Smooth muscle cell (in vitro differentiated cells): Measurements from ENCODE around the gene TFCP2L1. TPM values are rescaled to one million over a fixed set of nuclear protein-coding genes. Genes with fewer than 3 reads are reported as not detected.

Experiments
- DNase-seq: peaks from one replicate; lab custom pipeline; 2025; ENCODE audit not compliant: unreplicated experiment; lab: John Stamatoyannopoulos, UW
- H2AFZ ChIP-seq: fragments of 200-600 bp; sonication (generic); 2 replicates; pipeline ENCODE4 v1.6.0; 2016; ENCODE audit warnings: antibody characterized with exemption, low read depth, mild to moderate bottlenecking
- H3F3A ChIP-seq: fragments of 200-600 bp; sonication (generic); 2 replicates; pipeline ENCODE4 v1.6.0; 2017; ENCODE audit warnings: antibody characterized with exemption, low read depth
- H3K27ac ChIP-seq: fragments of 200-600 bp; sonication (generic); 2 replicates; pipeline ENCODE4 v1.5.1; 2016; ENCODE audit warnings: low read depth, mild to moderate bottlenecking
- H3K27me3 ChIP-seq: fragments of 200-600 bp; sonication (generic); 2 replicates; pipeline ENCODE4 v1.6.1; 2016; ENCODE audit warnings: low read depth, mild to moderate bottlenecking
- H3K36me3 ChIP-seq: fragments of 200-600 bp; sonication (generic); 2 replicates; pipeline ENCODE4 v1.5.1; 2016; ENCODE audit warnings: low read depth
- H3K4me1 ChIP-seq: fragments of 200-600 bp; sonication (generic); 2 replicates; pipeline ENCODE4 v1.5.1; 2016; ENCODE audit warnings: low read depth
- H3K4me2 ChIP-seq: fragments of 200-600 bp; sonication (generic); 2 replicates; pipeline ENCODE4 v1.6.0; 2016; ENCODE audit warnings: mild to moderate bottlenecking
- H3K4me3 ChIP-seq: fragments of 200-600 bp; sonication (generic); 2 replicates; pipeline ENCODE4 v1.5.1; 2016; ENCODE audit warnings: mild to moderate bottlenecking
- H3K79me2 ChIP-seq: fragments of 200-600 bp; sonication (generic); 2 replicates; pipeline ENCODE4 v1.6.0; 2016; ENCODE audit warnings: low read depth, mild to moderate bottlenecking
- H3K9ac ChIP-seq: fragments of 200-600 bp; sonication (generic); 2 replicates; pipeline ENCODE4 v1.6.0; 2016; ENCODE audit warnings: low read depth
- H3K9me3 ChIP-seq: fragments of 200-600 bp; sonication (generic); replicated peaks from 2 replicates; pipeline ENCODE4 v1.5.1; 2016; ENCODE audit warnings: low read depth
- H4K20me1 ChIP-seq: fragments of 200-600 bp; sonication (generic); 2 replicates; pipeline ENCODE4 v1.6.0; 2016; ENCODE audit warnings: low read depth
- CTCF ChIP-seq: fragments of 200-600 bp; sonication (generic); IDR thresholded peaks from 2 replicates; pipeline ENCODE4 v1.5.1; 2017; ENCODE audit warnings: borderline replicate concordance, mild to moderate bottlenecking, antibody characterized with exemption; ENCODE audit not compliant: insufficient read depth, poor library complexity, severe bottlenecking
- WGBS: methylation state at CpG from one replicate; pipeline ENCODE4 v1.1.7; 2016; ENCODE audit warnings: low lambda C conversion rate; 5-methylcytosine and 5-hydroxymethylcytosine counted together
- polyA plus RNA-seq: library from polyadenylated mRNA; unstranded; fragments of >200 nt; fragmentation: Nextera tagmentation; extraction: Ambion mirVana; gene quantifications from 2 replicates; pipeline ENCODE4 v1.2.1, GENCODE V29; 2016
- total RNA-seq: library from RNA; depleted of rRNA; stranded (reverse); fragments of >200 nt; gene quantifications from 2 replicates; pipeline ENCODE4 v1.2.3, GENCODE V29; 2014

The TFCP2L1 gene
- total and polyA plus RNA-seq, 2 experiments from 2014 or later: 0.13 TPM; not detected in 1

GRCh38 chr2:121309801-121310200 lies 24.8 kb upstream of the TFCP2L1 start:
- Histone ChIP-seq H4K20me1 (no peaks in the 10 kb centered on the region), H3K27me3 (peaks cover 55% of the 10 kb centered on the region), H3K4me3 (no peak overlapping the region), H2AFZ (no peak overlapping the region), H3K9me3 (no peaks in the 10 kb centered on the region), H3K27ac (no peak overlapping the region), H3K9ac (no peak overlapping the region), H3F3A (no peaks in the 10 kb centered on the region), H3K4me1 (no peaks in the 10 kb centered on the region), H3K4me2 (no peak overlapping the region), H3K36me3 (no peaks in the 10 kb centered on the region), H3K79me2 (no peaks in the 10 kb centered on the region)
- WGBS: 38% methylated on average over 3 of the region's 3 CpGs
- TF ChIP-seq CTCF: no peak
- no peak for DNase-seq

DNA sequence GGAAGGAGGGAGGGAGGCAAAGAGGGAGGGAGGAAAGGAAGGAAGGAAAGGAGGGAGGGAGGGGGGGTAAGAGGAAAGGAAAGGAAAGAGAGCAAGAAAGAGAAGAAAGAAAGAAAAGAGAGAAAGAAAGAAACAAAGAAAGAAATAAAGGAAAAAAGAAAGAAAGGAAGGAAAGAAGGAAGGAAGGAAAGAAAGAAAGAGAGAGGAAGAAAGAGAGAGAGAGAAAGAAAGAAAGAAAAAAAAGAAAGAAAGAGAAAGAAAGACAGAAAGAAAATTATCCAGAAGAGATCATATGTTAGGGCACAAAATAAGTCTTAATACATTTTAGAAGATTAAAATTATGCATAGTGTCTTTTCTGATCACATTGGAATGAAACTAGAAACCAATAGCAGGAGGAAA lies 24.3 kb upstream of the TFCP2L1 start:
- DNase-seq: no peak
- no peaks in the 10 kb centered on the region for H3K79me2 ChIP-seq
- no peaks in the 10 kb centered on the region for H3K36me3 ChIP-seq
- no peaks in the 10 kb centered on the region for H3K4me1 ChIP-seq
- H3K4me3 ChIP-seq: no peak overlapping the region
- H4K20me1 ChIP-seq: no peaks in the 10 kb centered on the region
- H3K9me3 ChIP-seq: no peaks in the 10 kb centered on the region
- no peaks in the 10 kb centered on the region for H3F3A ChIP-seq
- H3K4me2 ChIP-seq: no peak overlapping the region
- H3K27ac ChIP-seq: no peak overlapping the region
- peaks cover 55% of the 10 kb centered on the region for H3K27me3 ChIP-seq
- no peak overlapping the region for H3K9ac ChIP-seq
- TF ChIP-seq CTCF: no peak
- no peak overlapping the region for H2AFZ ChIP-seq

GRCh38 chr2:121307048-121307447 lies 22.0 kb upstream of the TFCP2L1 start:
- no peak for TF ChIP-seq CTCF
- no peak overlapping the region for H2AFZ ChIP-seq
- WGBS: 83% methylated on average over 2 of the region's 2 CpGs
- no peaks in the 10 kb centered on the region for H3K79me2 ChIP-seq
- H3K9ac ChIP-seq: no peak overlapping the region
- no peak overlapping the region for H3K4me3 ChIP-seq
- no peak overlapping the region for H3K4me2 ChIP-seq
- no peaks in the 10 kb centered on the region for H4K20me1 ChIP-seq
- peaks cover 46% of the 10 kb centered on the region for H3K27me3 ChIP-seq
- no peaks in the 10 kb centered on the region for H3K4me1 ChIP-seq
- no peak for DNase-seq
- no peak overlapping the region for H3K27ac ChIP-seq
- H3K36me3 ChIP-seq: no peaks in the 10 kb centered on the region
- no peaks in the 10 kb centered on the region for H3F3A ChIP-seq
- H3K9me3 ChIP-seq: no peaks in the 10 kb centered on the region

DNA sequence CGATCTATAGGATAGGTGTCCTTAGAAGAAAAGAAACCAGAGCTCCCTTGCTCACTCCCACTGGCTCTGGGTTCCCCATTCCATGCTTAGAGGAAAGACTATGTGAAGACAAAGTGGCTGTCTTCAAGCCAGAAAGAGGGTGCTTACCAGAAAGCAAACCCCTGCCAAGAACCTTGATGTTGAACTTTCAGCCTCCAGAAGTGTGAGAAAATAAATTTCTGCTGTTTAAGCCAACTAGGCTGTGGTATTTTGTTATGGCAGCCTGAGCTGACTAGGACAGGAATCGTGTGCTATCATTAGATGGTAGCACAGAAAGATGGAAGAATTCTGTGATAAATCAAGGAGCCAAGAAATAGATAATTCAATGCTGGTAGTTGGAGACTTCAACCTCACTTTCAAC lies 19.9 kb upstream of the TFCP2L1 start:
- no peak overlapping the region for H2AFZ ChIP-seq
- H3F3A ChIP-seq: no peaks in the 10 kb centered on the region
- H3K4me1 ChIP-seq: no peaks in the 10 kb centered on the region
- no peaks in the 10 kb centered on the region for H3K79me2 ChIP-seq
- no peaks in the 10 kb centered on the region for H3K36me3 ChIP-seq
- H3K27me3 ChIP-seq: peaks cover 31% of the 10 kb centered on the region
- no peak overlapping the region for H3K27ac ChIP-seq
- 88% methylated on average over 2 of the region's 2 CpGs for WGBS
- H3K9ac ChIP-seq: no peak overlapping the region
- H3K4me3 ChIP-seq: no peak overlapping the region
- no peak for DNase-seq
- H3K4me2 ChIP-seq: no peak overlapping the region
- no peaks in the 10 kb centered on the region for H4K20me1 ChIP-seq
- TF ChIP-seq CTCF: no peak
- no peaks in the 10 kb centered on the region for H3K9me3 ChIP-seq
